DND-41 (cell line): ENCODE measurements around the gene NEU1.
A peak's percentile ranks its signal among the peaks of the same experiment; 100 is the strongest.

Source experiments
- ATAC-seq: fragments of 200-7000 bp; cut with Tn5 transposase; 3 replicates; pipeline ENCODE4 v1.9.1; 2021; ENCODE audit warnings: low read depth; ENCODE audit not compliant: insufficient read depth
- DNase-seq: peaks from one replicate; pipeline ENCODE4 v3.0.0-alpha.2; 2020
- H2AFZ ChIP-seq: 2 replicates; pipeline ENCODE4 v1.6.0; 2012; ENCODE audit warnings: low read depth, low read length
- H3K27ac ChIP-seq: 2 replicates; pipeline ENCODE4 v1.5.1; 2012; ENCODE audit warnings: low read length, inconsistent platforms
- H3K27me3 ChIP-seq: fragments of 200-600 bp; sonication (generic); 2 replicates; pipeline ENCODE4 v1.6.0; 2012; ENCODE audit warnings: low read length, mild to moderate bottlenecking, inconsistent platforms; ENCODE audit not compliant: insufficient read depth, poor library complexity
- H3K36me3 ChIP-seq: 2 replicates; pipeline ENCODE4 v1.5.1; 2012; ENCODE audit warnings: low read length, inconsistent platforms; ENCODE audit not compliant: insufficient read depth
- H3K4me1 ChIP-seq: 2 replicates; pipeline ENCODE4 v1.5.1; 2012; ENCODE audit warnings: mild to moderate bottlenecking, low read length; ENCODE audit not compliant: insufficient read depth
- H3K4me2 ChIP-seq: 2 replicates; pipeline ENCODE4 v1.6.0; 2012; ENCODE audit warnings: mild to moderate bottlenecking, moderate library complexity, low read length, inconsistent platforms; ENCODE audit not compliant: insufficient read depth
- H3K4me3 ChIP-seq, 2 experiments: fragments of 200-600 bp in 1 of 2; shearing (Covaris generic) in 1 of 2; 2 replicates each; pipeline ENCODE4 v1.5.1; 2012 to 2016; ENCODE audit warnings: inconsistent platforms in 2 of 2, low read length in 2 of 2, mild to moderate bottlenecking in 2 of 2, low read depth in 1 of 2, moderate library complexity in 1 of 2
- H3K79me2 ChIP-seq: 2 replicates; pipeline ENCODE4 v1.6.0; 2012; ENCODE audit warnings: low read length, inconsistent platforms; ENCODE audit not compliant: insufficient read depth
- H3K9ac ChIP-seq: 2 replicates; pipeline ENCODE4 v1.6.0; 2012; ENCODE audit warnings: low read depth, mild to moderate bottlenecking, inconsistent platforms, low read length, moderate library complexity
- H3K9me3 ChIP-seq: 2 replicates; pipeline ENCODE4 v1.5.1; 2012; ENCODE audit warnings: low read length, moderate library complexity, mild to moderate bottlenecking, inconsistent platforms; ENCODE audit not compliant: insufficient read depth, severe bottlenecking
- H4K20me1 ChIP-seq: 2 replicates; pipeline ENCODE4 v1.6.0; 2012; ENCODE audit warnings: low read length; ENCODE audit not compliant: insufficient read depth
- CTCF ChIP-seq: IDR thresholded peaks from 2 replicates; pipeline ENCODE4 v1.5.1; 2012; ENCODE audit warnings: borderline replicate concordance, low read length, moderate library complexity, mild to moderate bottlenecking; ENCODE audit not compliant: poor library complexity, severe bottlenecking; ENCODE audit errors: extremely low read depth
- EZH2 ChIP-seq: IDR thresholded peaks from 3 replicates; pipeline ENCODE4 v1.6.1; 2012; ENCODE audit warnings: borderline replicate concordance, low read depth, mild to moderate bottlenecking, moderate library complexity, low read length, inconsistent platforms; ENCODE audit not compliant: severe bottlenecking

Gene NEU1

GRCh38 chr6:31815025-31815838 lies 47.4 kb downstream of the NEU1 start, which contains the start of the genes HSPA1A and HSPA1L:
TSS of gene HSPA1A (plus strand) at chr6:31815543. CDS start at chr6:31815757, 214 bp downstream.
TSS of gene HSPA1L (minus strand) at chr6:31815283. CDS start at chr6:31811972, 3,311 bp downstream.
- H3K4me2 ChIP-seq = no peak within 1 kb of the TSS
- H2AFZ ChIP-seq = no peak within 1 kb of the TSS; the same call in 1 of the 2 replicates
- no peak for ATAC-seq
- H4K20me1 ChIP-seq = no peaks in the 10 kb centered on the region
- no peaks in the 10 kb centered on the region for H3K9me3 ChIP-seq
- H3K27ac ChIP-seq = no peak within 1 kb of the TSS
- no peaks in the 10 kb centered on the region for H3K79me2 ChIP-seq
- no peak within 1 kb of the TSS for H3K4me3 ChIP-seq
- no peaks in the 10 kb centered on the region for H3K4me1 ChIP-seq
- no peak within 1 kb of the TSS for H3K9ac ChIP-seq
- H3K36me3 ChIP-seq = no peaks in the 10 kb centered on the region
- DNase-seq = no peak
- TF ChIP-seq CTCF (no peak), EZH2 (no peak)
- no peaks in the 10 kb centered on the region for H3K27me3 ChIP-seq

GRCh38 chr6:31814677-31815024 lies 48.0 kb downstream of the NEU1 start:
- H4K20me1 ChIP-seq = no peaks in the 10 kb centered on the region
- no peaks in the 10 kb centered on the region for H3K27me3 ChIP-seq
- no peaks in the 10 kb centered on the region for H3K9me3 ChIP-seq
- TF ChIP-seq EZH2 (no peak), CTCF (no peak)
- H3K4me1 ChIP-seq = no peaks in the 10 kb centered on the region
- H3K79me2 ChIP-seq = no peaks in the 10 kb centered on the region
- no peak overlapping the region for H3K4me3 ChIP-seq
- no peak overlapping the region; the same call in 1 of the 2 replicates for H2AFZ ChIP-seq
- peak; percentile 43; the same call in 1 of the 3 replicates for ATAC-seq
- no peak overlapping the region for H3K27ac ChIP-seq
- DNase-seq = peak; percentile 52
- H3K4me2 ChIP-seq = no peak overlapping the region
- H3K9ac ChIP-seq = no peak overlapping the region
- no peaks in the 10 kb centered on the region for H3K36me3 ChIP-seq

- no peak overlapping the region for H3K27ac ChIP-seq
Measured at GRCh38 chr6:31813465-31813849, 49.2 kb downstream of the NEU1 start.

More at GRCh38 chr6:31813465-31813849, 49.2 kb downstream of the NEU1 start:
- DNase-seq (no peak), ATAC-seq (no peak)
- Histone ChIP-seq H3K9me3 (no peaks in the 10 kb centered on the region), H2AFZ (no peak overlapping the region), H3K4me1 (no peaks in the 10 kb centered on the region), H3K4me2 (no peak overlapping the region), H3K4me3 (no peak overlapping the region), H3K79me2 (no peaks in the 10 kb centered on the region), H3K9ac (no peak overlapping the region), H3K27me3 (no peaks in the 10 kb centered on the region), H3K36me3 (no peaks in the 10 kb centered on the region), H4K20me1 (no peaks in the 10 kb centered on the region)
- TF ChIP-seq EZH2 (no peak), CTCF (no peak)
